ENCODE data around the gene KCNK7. TPM values are rescaled to one million over a fixed set of nuclear protein-coding genes. Genes with fewer than 3 reads are reported as not detected.

KCNK7 gene
- total RNA-seq, 1 experiment from 2014 or later = 0.61 TPM

- POLR2A ChIA-PET = no interaction called here
- DNase-seq (ENCODE audit: low read depth, low spot score) = no peak
- H3K4me1 ChIP-seq (ENCODE audit: control insufficient read depth in 1 of 2, insufficient read depth in 2 of 2, low read length in 2 of 2) = peaks cover 32 to 64% of the 10 kb centered on the region in 2 experiments
- TF ChIP-seq ATF3 (IDR thresholded peaks at IDR 0.05) (no peak), EZH2 (IDR thresholded peaks at IDR 0.05) (no peak), ELF1 (IDR thresholded peaks at IDR 0.05; ENCODE audit: borderline replicate concordance, low read depth) (no peak), TCF7L2 (IDR thresholded peaks at IDR 0.05; ENCODE audit: borderline replicate concordance, extremely low read depth, insufficient read depth, insufficient read length) (no peak), ZNF274 (IDR thresholded peaks at IDR 0.05; ENCODE audit: low read depth, low read length) (no peak), JUND (IDR thresholded peaks at IDR 0.05) (no peak), YY1 (IDR thresholded peaks at IDR 0.05; ENCODE audit: extremely low read depth, insufficient replicate concordance, low read depth, low read length) (no peak), EGR1 (IDR thresholded peaks at IDR 0.05; ENCODE audit: low read depth) (no peak), EZH2phosphoT487 (IDR thresholded peaks at IDR 0.05; ENCODE audit: borderline replicate concordance) (no peak), SP1 (IDR thresholded peaks at IDR 0.05; ENCODE audit: low read depth) (no peak), RAD21 (IDR thresholded peaks at IDR 0.05; ENCODE audit: low read depth) (no peak), CTCF (IDR thresholded peaks at IDR 0.05 in 2 of 3, conservative IDR thresholded peaks at IDR 0.05 in 1 of 3; ENCODE audit: borderline replicate concordance in 1 of 3, insufficient read depth in 1 of 3, low read depth in 2 of 3, low read length in 2 of 3) (no peak), SRF (IDR thresholded peaks at IDR 0.05; ENCODE audit: low read depth) (no peak)
- TF ChIP-seq, protein P1, sequence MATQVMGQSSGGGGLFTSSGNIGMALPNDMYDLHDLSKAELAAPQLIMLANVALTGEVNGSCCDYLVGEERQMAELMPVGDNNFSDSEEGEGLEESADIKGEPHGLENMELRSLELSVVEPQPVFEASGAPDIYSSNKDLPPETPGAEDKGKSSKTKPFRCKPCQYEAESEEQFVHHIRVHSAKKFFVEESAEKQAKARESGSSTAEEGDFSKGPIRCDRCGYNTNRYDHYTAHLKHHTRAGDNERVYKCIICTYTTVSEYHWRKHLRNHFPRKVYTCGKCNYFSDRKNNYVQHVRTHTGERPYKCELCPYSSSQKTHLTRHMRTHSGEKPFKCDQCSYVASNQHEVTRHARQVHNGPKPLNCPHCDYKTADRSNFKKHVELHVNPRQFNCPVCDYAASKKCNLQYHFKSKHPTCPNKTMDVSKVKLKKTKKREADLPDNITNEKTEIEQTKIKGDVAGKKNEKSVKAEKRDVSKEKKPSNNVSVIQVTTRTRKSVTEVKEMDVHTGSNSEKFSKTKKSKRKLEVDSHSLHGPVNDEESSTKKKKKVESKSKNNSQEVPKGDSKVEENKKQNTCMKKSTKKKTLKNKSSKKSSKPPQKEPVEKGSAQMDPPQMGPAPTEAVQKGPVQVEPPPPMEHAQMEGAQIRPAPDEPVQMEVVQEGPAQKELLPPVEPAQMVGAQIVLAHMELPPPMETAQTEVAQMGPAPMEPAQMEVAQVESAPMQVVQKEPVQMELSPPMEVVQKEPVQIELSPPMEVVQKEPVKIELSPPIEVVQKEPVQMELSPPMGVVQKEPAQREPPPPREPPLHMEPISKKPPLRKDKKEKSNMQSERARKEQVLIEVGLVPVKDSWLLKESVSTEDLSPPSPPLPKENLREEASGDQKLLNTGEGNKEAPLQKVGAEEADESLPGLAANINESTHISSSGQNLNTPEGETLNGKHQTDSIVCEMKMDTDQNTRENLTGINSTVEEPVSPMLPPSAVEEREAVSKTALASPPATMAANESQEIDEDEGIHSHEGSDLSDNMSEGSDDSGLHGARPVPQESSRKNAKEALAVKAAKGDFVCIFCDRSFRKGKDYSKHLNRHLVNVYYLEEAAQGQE (IDR thresholded peaks at IDR 0.05; ENCODE audit: low read depth) = no peak
- H3K4me3 ChIP-seq (replicated peaks in 1 of 2; ENCODE audit: low read depth in 1 of 2, low read length in 2 of 2) = no peak overlapping the region
- H3K36me3 ChIP-seq (ENCODE audit: control insufficient read depth in 1 of 2, insufficient read depth in 2 of 2, low read length in 2 of 2) = peaks cover 0 to 21% of the 10 kb centered on the region in 2 experiments; a peak in 2 of 4 replicates
- no TSS peak for BruUV-seq (replicated peaks)
- H2AFZ ChIP-seq (ENCODE audit: low read depth, low read length, poor library complexity, severe bottlenecking) = no peak overlapping the region
- no peaks in the 10 kb centered on the region for H3K27me3 ChIP-seq (ENCODE audit: insufficient read depth, low read length)
- no peaks in the 10 kb centered on the region for H3K9me2 ChIP-seq (ENCODE audit: insufficient read depth)
- no peak overlapping the region; the same call in 1 of the 2 replicates for H3K27ac ChIP-seq (ENCODE audit: low read depth, low read length)
- ATAC-seq = no peak
- H3K9me3 ChIP-seq (ENCODE audit: control insufficient read depth in 1 of 2, insufficient read depth in 1 of 2, low read depth in 1 of 2, low read length in 2 of 2) = no peaks in the 10 kb centered on the region
- no peak overlapping the region for H3K4me2 ChIP-seq (ENCODE audit: low read length)
- H3K79me2 ChIP-seq (ENCODE audit: insufficient read depth, low read length) = peaks cover 13% of the 10 kb centered on the region; the same call in 1 of the 2 replicates
- RAD21 ChIA-PET (ENCODE audit: low non-redundant PET in 1 of 2, low total read pairs in 2 of 2, uncharacterized antibody in 2 of 2, unreplicated experiment in 2 of 2) = no interaction called here
- CTCF ChIA-PET = no interaction called here
- no peak overlapping the region for H3K9ac ChIP-seq (ENCODE audit: low read length)
- intact Hi-C loops (cut with micrococcal nuclease) = no loop called here
- H4K20me1 ChIP-seq (ENCODE audit: insufficient read depth) = no peaks in the 10 kb centered on the region
These were observed 45.1 kb upstream of the KCNK7 start for GRCh38 chr11:65640483-65641296.
